ENCODE data around the gene USP34. TPM values are rescaled to one million over a fixed set of nuclear protein-coding genes. Genes with fewer than 3 reads are reported as not detected.
"Not testable (repeated sequence)": the region's sequence is repeated elsewhere in the genome, so short reads cannot be mapped to it uniquely, and the experiment has no call there.

USP34 gene
- total RNA-seq, 2 experiments from 2014 or later = 109 to 111 TPM

- Mint-ChIP-seq H3K36me3 (peaks cover 36% of the 10 kb centered on the region), H3K4me1 (peaks cover 4% of the 10 kb centered on the region)
- POLR2A ChIA-PET = no interaction called here
Observed at GRCh38 chr2:61451178-61451577, 19.7 kb downstream of the USP34 start.

GRCh38 chr2:61450144-61450543 lies 20.7 kb downstream of the USP34 start:
- peaks cover 2% of the 10 kb centered on the region for H3K9me3 Mint-ChIP-seq
- H3K27ac Mint-ChIP-seq = no peak overlapping the region
- no peak overlapping the region for H3K4me3 Mint-ChIP-seq
- H3K36me3 Mint-ChIP-seq = peaks cover 34% of the 10 kb centered on the region
- no peaks in the 10 kb centered on the region for H3K27me3 Mint-ChIP-seq
- POLR2A ChIA-PET = no interaction called here
- DNase-seq (no peak), ATAC-seq (ENCODE audit: low read depth) (no peak)
- peaks cover 4% of the 10 kb centered on the region for H3K4me1 Mint-ChIP-seq

More at GRCh38 chr2:61451178-61451577, 19.7 kb downstream of the USP34 start:
- Mint-ChIP-seq H3K27me3 (no peaks in the 10 kb centered on the region), H3K4me3 (no peak overlapping the region), H3K27ac (no peak overlapping the region), H3K9me3 (peaks cover 2% of the 10 kb centered on the region)
- ATAC-seq (ENCODE audit: low read depth) = no peak
- DNase-seq = no peak

GRCh38 chr2:61448229-61448628 lies 22.7 kb downstream of the USP34 start:
- Mint-ChIP-seq H3K27ac (no peak overlapping the region), H3K4me3 (no peak overlapping the region), H3K9me3 (peaks cover 4% of the 10 kb centered on the region), H3K4me1 (peaks cover 9% of the 10 kb centered on the region), H3K36me3 (peaks cover 45% of the 10 kb centered on the region), H3K27me3 (no peaks in the 10 kb centered on the region)
- DNase-seq (no peak), ATAC-seq (ENCODE audit: low read depth) (no peak)
- POLR2A ChIA-PET = no interaction called here

GRCh38 chr2:61446971-61447370 lies 23.9 kb downstream of the USP34 start:
- H3K36me3 Mint-ChIP-seq = peaks cover 48% of the 10 kb centered on the region
- H3K4me3 Mint-ChIP-seq; H3K27me3 Mint-ChIP-seq; H3K9me3 Mint-ChIP-seq; POLR2A ChIA-PET; ATAC-seq (ENCODE audit: low read depth); H3K27ac Mint-ChIP-seq; DNase-seq: not testable (repeated sequence)
- H3K4me1 Mint-ChIP-seq = peaks cover 14% of the 10 kb centered on the region

- H3K36me3 Mint-ChIP-seq = peaks cover 32% of the 10 kb centered on the region
- POLR2A ChIA-PET = no interaction called here
- ATAC-seq (ENCODE audit: low read depth) (no peak), DNase-seq (no peak)
- H3K4me3 Mint-ChIP-seq = no peak overlapping the region
- H3K9me3 Mint-ChIP-seq = peaks cover 2% of the 10 kb centered on the region
- H3K27ac Mint-ChIP-seq = no peak overlapping the region
- H3K27me3 Mint-ChIP-seq = no peaks in the 10 kb centered on the region
- peaks cover 15% of the 10 kb centered on the region for H3K4me1 Mint-ChIP-seq
Observed at GRCh38 chr2:61443342-61444041, 27.4 kb downstream of the USP34 start.

GRCh38 chr2:61439241-61440002 lies 31.5 kb downstream of the USP34 start:
- POLR2A ChIA-PET = no interaction called here

GRCh38 chr2:61438670-61439069 lies 32.2 kb downstream of the USP34 start:
- H3K27ac Mint-ChIP-seq = no peak overlapping the region
- peaks cover 31% of the 10 kb centered on the region for H3K4me1 Mint-ChIP-seq
- H3K36me3 Mint-ChIP-seq = peaks cover 33% of the 10 kb centered on the region
- H3K27me3 Mint-ChIP-seq = no peaks in the 10 kb centered on the region
- ATAC-seq (ENCODE audit: low read depth) (no peak), DNase-seq (no peak)
- no peak overlapping the region for H3K4me3 Mint-ChIP-seq
- H3K9me3 Mint-ChIP-seq = peaks cover 6% of the 10 kb centered on the region
- POLR2A ChIA-PET = interaction anchor here (0.6 kb wide), 1 partner anchor 69 kb away, joined by 7 read pairs; no protein-coding TSS in a partner anchor

More at GRCh38 chr2:61439241-61440002, 31.5 kb downstream of the USP34 start:
- DNase-seq (no peak), ATAC-seq (ENCODE audit: low read depth) (no peak)
- H3K4me1 Mint-ChIP-seq = peaks cover 33% of the 10 kb centered on the region
- H3K27me3 Mint-ChIP-seq = no peaks in the 10 kb centered on the region
- H3K27ac Mint-ChIP-seq = no peak overlapping the region
- peaks cover 8% of the 10 kb centered on the region for H3K9me3 Mint-ChIP-seq
- H3K4me3 Mint-ChIP-seq = no peak overlapping the region
- peaks cover 36% of the 10 kb centered on the region for H3K36me3 Mint-ChIP-seq

- Mint-ChIP-seq H3K4me3 (no peak overlapping the region), H3K9me3 (peaks cover 6% of the 10 kb centered on the region), H3K4me1 (peaks cover 28% of the 10 kb centered on the region), H3K36me3 (peaks cover 22% of the 10 kb centered on the region), H3K27me3 (no peaks in the 10 kb centered on the region), H3K27ac (no peak overlapping the region)
- DNase-seq (no peak), ATAC-seq (ENCODE audit: low read depth) (no peak)
- POLR2A ChIA-PET = no interaction called here
Observed at GRCh38 chr2:61437170-61437569, 33.7 kb downstream of the USP34 start.

- Mint-ChIP-seq H3K4me3 (peak overlapping the region; percentile 5), H3K4me1 (peaks cover 26% of the 10 kb centered on the region), H3K27ac (no peak overlapping the region), H3K9me3 (peaks cover 6% of the 10 kb centered on the region), H3K36me3 (peaks cover 22% of the 10 kb centered on the region), H3K27me3 (no peaks in the 10 kb centered on the region)
- POLR2A ChIA-PET = interaction anchor here (1.4 kb wide), 1 partner anchor 34 kb away, joined by 4 read pairs; no protein-coding TSS in a partner anchor
- ATAC-seq (ENCODE audit: low read depth) (no peak), DNase-seq (no peak)
Observed at GRCh38 chr2:61436092-61436491, 34.8 kb downstream of the USP34 start.

GRCh38 chr2:61435291-61435690 lies 35.6 kb downstream of the USP34 start:
- Mint-ChIP-seq H3K36me3 (peaks cover 22% of the 10 kb centered on the region), H3K9me3 (peaks cover 6% of the 10 kb centered on the region), H3K27me3 (no peaks in the 10 kb centered on the region), H3K4me3 (no peak overlapping the region), H3K27ac (no peak overlapping the region), H3K4me1 (peaks cover 26% of the 10 kb centered on the region)
- ATAC-seq (ENCODE audit: low read depth) = no peak
- no peak for DNase-seq
- POLR2A ChIA-PET = interaction anchor here (0.6 to 1.4 kb wide), 2 partner anchors 35 to 72 kb away, joined by 4 read pairs; no protein-coding TSS in a partner anchor

GRCh38 chr2:61434314-61434713 lies 36.6 kb downstream of the USP34 start:
- POLR2A ChIA-PET = no interaction called here
- Mint-ChIP-seq H3K36me3 (peaks cover 22% of the 10 kb centered on the region), H3K27me3 (no peaks in the 10 kb centered on the region), H3K27ac (no peak overlapping the region), H3K9me3 (peaks cover 6% of the 10 kb centered on the region), H3K4me3 (no peak overlapping the region), H3K4me1 (peaks cover 24% of the 10 kb centered on the region)
- DNase-seq (no peak), ATAC-seq (ENCODE audit: low read depth) (no peak)

GRCh38 chr2:61433606-61434005 lies 37.3 kb downstream of the USP34 start:
- no peaks in the 10 kb centered on the region for H3K27me3 Mint-ChIP-seq
- POLR2A ChIA-PET = no interaction called here
- H3K36me3 Mint-ChIP-seq = peaks cover 19% of the 10 kb centered on the region
- no peak overlapping the region for H3K27ac Mint-ChIP-seq
- DNase-seq (no peak), ATAC-seq (ENCODE audit: low read depth) (no peak)
- H3K4me3 Mint-ChIP-seq = no peak overlapping the region
- peaks cover 6% of the 10 kb centered on the region for H3K9me3 Mint-ChIP-seq
- H3K4me1 Mint-ChIP-seq = peaks cover 24% of the 10 kb centered on the region

- no peak overlapping the region for H3K4me3 Mint-ChIP-seq
- H3K36me3 Mint-ChIP-seq = peaks cover 16% of the 10 kb centered on the region
- no peak overlapping the region for H3K27ac Mint-ChIP-seq
- DNase-seq = no peak
- POLR2A ChIA-PET = interaction anchor here (0.9 kb wide), 1 partner anchor 11 kb away, joined by 3 read pairs; no protein-coding TSS in a partner anchor
- H3K4me1 Mint-ChIP-seq = peaks cover 25% of the 10 kb centered on the region
- ATAC-seq (ENCODE audit: low read depth) = no peak
- no peaks in the 10 kb centered on the region for H3K27me3 Mint-ChIP-seq
- peaks cover 6% of the 10 kb centered on the region for H3K9me3 Mint-ChIP-seq
Observed at GRCh38 chr2:61432990-61433389, 37.9 kb downstream of the USP34 start.

- Mint-ChIP-seq H3K4me1 (peaks cover 25% of the 10 kb centered on the region), H3K36me3 (peaks cover 5% of the 10 kb centered on the region), H3K4me3 (no peak overlapping the region), H3K27me3 (no peaks in the 10 kb centered on the region), H3K9me3 (peaks cover 3% of the 10 kb centered on the region), H3K27ac (no peak overlapping the region)
- ATAC-seq (ENCODE audit: low read depth) (no peak), DNase-seq (no peak)
- POLR2A ChIA-PET = no interaction called here
Observed at GRCh38 chr2:61431345-61431744, 39.5 kb downstream of the USP34 start.
